HCT116 (cell line): Measurements from ENCODE around the gene INPP4A. TPM values are rescaled to one million over a fixed set of nuclear protein-coding genes. Genes with fewer than 3 reads are reported as not detected.

Experiments used
- ATAC-seq: fragments of 200-7000 bp; cut with Tn5 transposase; 2 replicates; pipeline ENCODE4 v1.9.1; 2020; ENCODE audit warnings: mild to moderate bottlenecking, moderate library complexity
- BruUV-seq: library from RNA; stranded (reverse); fragments of 400-500 nt; replicated peaks from 2 replicates; lab custom pipeline; 2021; lab: Mats Ljungman, UMichigan
- CTCF ChIA-PET: fragments of 300-600 bp; sonication (Branson Sonifier 250); formaldehyde crosslinking; loops from one replicate; lab custom pipeline; 2021; ENCODE audit warnings: antibody characterized with exemption; lab: Charles Lee
- POLR2A ChIA-PET: fragments of 300-600, 350-600 bp; sonication (Branson Sonifier 250); formaldehyde crosslinking; loops from one replicate; lab custom pipeline; 2021; ENCODE audit warnings: antibody characterized with exemption; lab: Charles Lee
- RAD21 ChIA-PET, 2 experiments: fragments of 300-600 bp; sonication (Branson Sonifier 250); formaldehyde crosslinking; loops; one replicate each; lab custom pipeline; 2023; ENCODE audit warnings: low total read pairs in 2 of 2; ENCODE audit not compliant: uncharacterized antibody in 2 of 2, unreplicated experiment in 2 of 2, low non-redundant PET in 1 of 2; lab: Charles Lee
- DNase-seq: peaks from one replicate; pipeline ENCODE4 v3.0.0-alpha.2; 2010; ENCODE audit warnings: low read depth, low spot score
- H2AFZ ChIP-seq: fragments of 200-600 bp; shearing (Covaris generic), sonication (generic); 2 replicates; pipeline ENCODE4 v1.6.1; 2017; ENCODE audit warnings: low read depth, mixed run types, mixed read lengths, antibody characterized with exemption, low read length; ENCODE audit not compliant: poor library complexity, severe bottlenecking
- H3K27ac ChIP-seq: 2 replicates; pipeline ENCODE4 v1.5.1; 2012; ENCODE audit warnings: low read depth, low read length
- H3K27me3 ChIP-seq: fragments of 200-600 bp; sonication (generic); 2 replicates; pipeline ENCODE4 v1.6.1; 2016; ENCODE audit warnings: mixed run types, low read length, mixed read lengths; ENCODE audit not compliant: insufficient read depth
- H3K36me3 ChIP-seq, 2 experiments: fragments of 200-500 bp in 1 of 2; fragments of 200-600 bp in 1 of 2; sonication (Bioruptor generic) in 1 of 2; sonication (generic) in 1 of 2; 2 replicates each; pipeline versions ENCODE4 v1.5.1 to v1.6.1; 2014 to 2016; ENCODE audit warnings: low read length in 2 of 2, inconsistent platforms in 1 of 2, mixed read lengths in 1 of 2, mixed run types in 1 of 2; ENCODE audit not compliant: insufficient read depth in 2 of 2, control insufficient read depth in 1 of 2
- H3K4me1 ChIP-seq, 2 experiments: fragments of 200-600 bp in 1 of 2; sonication (generic) in 1 of 2; 2 replicates each; pipeline versions ENCODE4 v1.5.1 to v1.6.1; 2012 to 2017; ENCODE audit warnings: low read length in 2 of 2, inconsistent platforms in 1 of 2, mild to moderate bottlenecking in 1 of 2, mixed read lengths in 1 of 2, mixed run types in 1 of 2, moderate library complexity in 1 of 2; ENCODE audit not compliant: insufficient read depth in 2 of 2, control insufficient read depth in 1 of 2
- H3K4me2 ChIP-seq: fragments of 200-600 bp; sonication (generic); 2 replicates; pipeline ENCODE4 v1.6.1; 2017; ENCODE audit warnings: mixed run types, low read length, mixed read lengths
- H3K4me3 ChIP-seq, 2 experiments: fragments of 200-600 bp in 1 of 2; sonication (generic) in 1 of 2; replicated peaks in 1 of 2; 2 replicates each; pipeline ENCODE4 v1.5.1; 2011 to 2016; ENCODE audit warnings: low read length in 2 of 2, control low read depth in 1 of 2, low read depth in 1 of 2, mild to moderate bottlenecking in 1 of 2, mixed read lengths in 1 of 2, mixed run types in 1 of 2
- H3K79me2 ChIP-seq: fragments of 200-600 bp; sonication (generic); 2 replicates; pipeline ENCODE4 v1.6.1; 2017; ENCODE audit warnings: mild to moderate bottlenecking, mixed run types, low read length, moderate library complexity, mixed read lengths; ENCODE audit not compliant: insufficient read depth
- H3K9ac ChIP-seq: fragments of 200-600 bp; sonication (generic); 2 replicates; pipeline ENCODE4 v1.6.1; 2016; ENCODE audit warnings: low read length, mixed read lengths
- H3K9me2 ChIP-seq: fragments of 200-600 bp; sonication (generic), shearing (Covaris generic); 2 replicates; pipeline ENCODE4 v1.6.1; 2017; ENCODE audit warnings: mixed run types, mild to moderate bottlenecking, moderate library complexity; ENCODE audit not compliant: insufficient read depth
- H3K9me3 ChIP-seq, 2 experiments: fragments of 200-500 bp in 1 of 2; fragments of 200-600 bp in 1 of 2; sonication (Bioruptor generic) in 1 of 2; sonication (generic) in 1 of 2; 2 replicates each; pipeline ENCODE4 v1.6.1; 2014 to 2017; ENCODE audit warnings: low read length in 2 of 2, mixed read lengths in 2 of 2, inconsistent platforms in 1 of 2, low read depth in 1 of 2, mild to moderate bottlenecking in 1 of 2, mixed run types in 1 of 2, moderate library complexity in 1 of 2; ENCODE audit not compliant: control insufficient read depth in 1 of 2, insufficient read depth in 1 of 2
- H4K20me1 ChIP-seq: fragments of 200-600 bp; sonication (generic), shearing (Covaris generic); 2 replicates; pipeline ENCODE4 v1.6.1; 2017; ENCODE audit warnings: mixed run types, mild to moderate bottlenecking, moderate library complexity; ENCODE audit not compliant: insufficient read depth
- ATF3 ChIP-seq: IDR thresholded peaks from 2 replicates; pipeline ENCODE4 v1.6.1; 2012
- CBX3 ChIP-seq: IDR thresholded peaks from 2 replicates; pipeline ENCODE4 v1.6.1; 2012; ENCODE audit warnings: low read depth
- CEBPB ChIP-seq: IDR thresholded peaks from 2 replicates; pipeline ENCODE4 v1.6.1; 2012; ENCODE audit warnings: low read depth
- EZH2 ChIP-seq: fragments of 200-600 bp; sonication (generic); IDR thresholded peaks from 2 replicates; pipeline ENCODE4 v1.6.1; 2017; ENCODE audit warnings: antibody characterized with exemption, mixed run types
- POLR2A ChIP-seq: IDR thresholded peaks from 2 replicates; pipeline ENCODE4 v1.7.0; 2011; ENCODE audit warnings: borderline replicate concordance; ENCODE audit not compliant: insufficient read depth, insufficient read length; ENCODE audit errors: extremely low read depth
- REST ChIP-seq: IDR thresholded peaks from 2 replicates; pipeline ENCODE4 v1.6.1; 2012; ENCODE audit warnings: low read depth
- SP1 ChIP-seq: IDR thresholded peaks from 2 replicates; pipeline ENCODE4 v1.6.1; 2012; ENCODE audit warnings: low read depth
- SRF ChIP-seq: IDR thresholded peaks from 2 replicates; pipeline ENCODE4 v1.6.1; 2012; ENCODE audit warnings: low read depth
- TCF7L2 ChIP-seq: IDR thresholded peaks from 2 replicates; pipeline ENCODE4 v1.7.0; 2011; ENCODE audit warnings: borderline replicate concordance, inconsistent platforms; ENCODE audit not compliant: insufficient read depth, insufficient read length; ENCODE audit errors: extremely low read depth
- intact Hi-C: fragments of 100-400 bp; cut with micrococcal nuclease; formaldehyde crosslinking; loops from 2 replicates; pipeline ENCODE4 v1.10.0; 2022
- total RNA-seq: library from RNA; stranded (reverse); gene quantifications from one replicate; pipeline ENCODE4 v1.2.1, GENCODE V29; 2021; ENCODE audit not compliant: unreplicated experiment

The INPP4A gene
- total RNA-seq, 1 experiment from 2014 or later = 18.5 TPM

- H2AFZ ChIP-seq = no peak overlapping the region
- no peaks in the 10 kb centered on the region for H3K27me3 ChIP-seq
- no peak overlapping the region for H3K4me3 ChIP-seq
- TF ChIP-seq SP1 (no peak), ATF3 (no peak), POLR2A (no peak), CEBPB (no peak), CBX3 (no peak), SRF (no peak), TCF7L2 (no peak), EZH2 (no peak), REST (no peak)
- no peak overlapping the region for H3K27ac ChIP-seq
- no peaks in the 10 kb centered on the region for H3K79me2 ChIP-seq
- ATAC-seq (no peak), DNase-seq (no peak)
- H3K9me2 ChIP-seq = no peaks in the 10 kb centered on the region
- H3K4me1 ChIP-seq = no peaks in the 10 kb centered on the region
- ChIA-PET CTCF (no interaction called here), POLR2A (no interaction called here), RAD21 (no interaction called here)
- H3K4me2 ChIP-seq = no peak overlapping the region
- no peaks in the 10 kb centered on the region for H3K9me3 ChIP-seq
- H3K9ac ChIP-seq = no peak overlapping the region
- no peaks in the 10 kb centered on the region for H3K36me3 ChIP-seq
- BruUV-seq = no TSS peak
- no peaks in the 10 kb centered on the region for H4K20me1 ChIP-seq
- intact Hi-C loops = loop anchor here (1.0 kb wide), 1 partner anchor 41 kb away; no protein-coding TSS in a partner anchor
Observed at GRCh38 chr2:98538280-98539041, 93.8 kb downstream of the INPP4A start.
